GM03348 (cell line): ENCODE measurements around the gene CREB3L2.

ENCODE experiments used
- DNase-seq: peaks from one replicate; pipeline ENCODE4 v3.0.0; 2012; ENCODE audit warnings: low spot score

Gene CREB3L2

DNA sequence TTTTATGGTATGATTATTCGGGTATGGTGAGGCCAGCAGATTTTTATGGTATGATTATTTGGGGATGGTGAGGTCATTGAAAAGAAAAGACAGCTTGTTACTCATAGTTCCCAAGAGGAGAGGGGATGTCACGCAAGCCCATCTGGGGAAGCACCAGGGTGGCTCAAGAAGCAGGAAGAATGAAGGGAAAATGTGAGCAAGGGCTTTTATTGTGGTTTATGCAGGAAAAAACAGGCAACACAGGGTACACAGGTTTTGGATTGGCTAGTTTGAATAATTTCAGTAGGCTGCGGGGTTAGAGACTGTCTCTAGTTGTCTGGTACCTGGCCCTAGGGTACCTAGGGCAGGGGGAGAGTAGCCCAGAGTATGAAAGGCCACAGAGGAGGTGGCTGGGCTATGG lies 128.4 kb downstream of the CREB3L2 start:
- peak; percentile 77 for DNase-seq

DNA sequence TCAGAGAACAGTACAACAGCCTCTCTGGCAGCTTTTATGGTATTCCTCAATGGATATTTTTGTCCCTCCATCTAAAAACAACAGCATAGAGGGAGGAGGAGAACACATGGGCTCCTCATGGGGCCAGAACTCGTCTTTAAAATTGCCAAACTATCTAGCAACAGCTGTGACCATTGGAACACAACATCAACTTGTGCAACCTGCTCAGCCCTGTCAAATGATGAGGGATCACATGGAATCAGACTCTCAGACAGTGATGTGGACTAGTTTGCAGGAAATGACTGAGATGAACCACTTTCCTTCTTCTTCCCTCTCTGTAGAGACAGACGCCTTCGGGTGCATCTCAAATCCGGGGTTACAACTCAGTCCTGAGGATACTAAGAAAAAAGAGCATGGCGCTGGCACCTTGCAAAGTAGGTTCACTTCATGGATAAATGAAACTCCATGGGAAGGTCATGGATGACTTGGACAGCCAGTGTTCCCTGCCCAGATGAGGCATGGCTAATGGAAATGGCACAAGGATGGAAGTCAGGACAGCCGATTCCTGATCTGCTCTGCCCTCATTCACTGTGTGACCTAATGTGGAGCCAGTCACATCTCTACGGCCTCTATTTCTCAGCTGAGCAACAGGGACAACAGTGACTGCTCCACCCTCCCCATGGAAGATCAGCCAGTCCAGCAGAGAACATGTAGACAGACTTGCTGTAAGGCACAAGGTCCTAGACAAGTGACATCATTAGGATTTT lies 130.5 kb downstream of the CREB3L2 start:
- peak; percentile 37 for DNase-seq

DNA sequence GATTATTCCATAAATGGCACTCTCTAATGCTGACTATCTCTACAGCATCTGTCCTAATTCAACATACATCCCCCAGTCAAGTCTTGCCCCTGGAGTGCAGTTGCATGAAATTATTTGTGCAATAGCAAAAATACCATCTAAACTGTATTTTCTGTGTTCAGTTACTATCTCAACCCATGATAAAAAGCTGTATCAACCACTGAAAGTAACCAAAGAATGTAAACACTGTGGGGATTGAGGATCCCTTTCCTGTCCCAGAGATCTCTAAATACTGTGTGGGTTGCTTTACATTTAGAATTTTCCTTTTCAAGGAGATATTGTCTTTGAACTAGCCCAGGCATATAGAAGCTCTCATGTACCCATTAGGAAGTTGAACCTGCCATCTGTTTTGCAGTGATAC lies 131.2 kb downstream of the CREB3L2 start:
- DNase-seq, result no peak

DNA sequence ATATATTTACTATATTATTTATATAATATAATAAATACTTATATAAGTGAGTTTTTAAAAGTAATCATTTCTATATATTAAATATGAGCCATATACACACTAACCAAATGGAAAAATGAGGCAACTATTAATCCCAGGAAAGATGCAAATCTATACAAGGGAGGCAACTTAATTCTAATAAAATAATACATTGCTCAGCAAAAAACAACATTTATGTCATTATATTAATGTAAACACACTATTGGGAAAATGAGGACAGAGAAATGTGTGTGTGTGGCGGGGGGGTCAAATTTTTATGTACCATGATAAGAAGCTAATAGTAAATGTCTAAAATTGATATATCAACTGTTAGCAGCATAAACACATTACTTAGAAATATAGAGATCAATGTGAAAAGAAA lies 131.8 kb downstream of the CREB3L2 start:
- no peak for DNase-seq

DNA sequence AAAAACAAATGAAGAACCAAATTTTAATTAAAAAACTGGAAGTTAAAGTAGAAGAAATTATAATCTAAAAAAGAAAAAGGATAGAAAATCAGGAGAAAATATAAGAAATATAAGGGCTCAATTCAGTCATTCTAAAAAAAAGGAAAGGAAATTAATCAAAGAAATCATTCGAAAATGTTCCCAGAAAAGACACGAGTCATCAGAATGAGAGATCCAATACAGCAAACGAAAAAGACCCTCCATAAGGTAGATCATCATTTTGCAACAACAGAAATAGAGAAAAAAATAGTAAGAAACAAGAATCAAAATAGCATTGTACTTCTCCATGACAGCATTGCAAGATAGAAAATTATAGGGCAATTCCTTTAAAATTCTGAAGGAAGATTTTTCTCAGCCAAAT lies 132.6 kb downstream of the CREB3L2 start:
- DNase-seq, result no peak

DNA sequence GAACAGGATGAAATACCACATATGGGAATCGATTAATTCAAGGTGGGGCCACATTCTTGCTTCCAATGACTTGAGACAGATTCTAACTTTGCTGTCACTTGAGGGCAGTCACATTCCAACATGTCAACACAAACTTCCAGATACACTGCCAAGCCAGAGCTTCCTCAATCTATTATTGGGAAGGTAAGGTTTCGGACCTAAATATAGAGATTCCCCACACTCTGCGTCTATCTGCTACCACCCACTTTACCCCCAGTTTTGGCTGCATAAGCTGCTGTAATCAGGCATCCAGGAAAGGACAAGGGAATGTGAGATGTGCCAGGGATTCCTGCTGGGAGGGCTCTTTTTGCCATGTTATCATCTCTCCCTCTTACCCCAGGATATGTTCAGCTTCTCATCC lies 134.6 kb downstream of the CREB3L2 start:
- DNase-seq, result no peak

DNA sequence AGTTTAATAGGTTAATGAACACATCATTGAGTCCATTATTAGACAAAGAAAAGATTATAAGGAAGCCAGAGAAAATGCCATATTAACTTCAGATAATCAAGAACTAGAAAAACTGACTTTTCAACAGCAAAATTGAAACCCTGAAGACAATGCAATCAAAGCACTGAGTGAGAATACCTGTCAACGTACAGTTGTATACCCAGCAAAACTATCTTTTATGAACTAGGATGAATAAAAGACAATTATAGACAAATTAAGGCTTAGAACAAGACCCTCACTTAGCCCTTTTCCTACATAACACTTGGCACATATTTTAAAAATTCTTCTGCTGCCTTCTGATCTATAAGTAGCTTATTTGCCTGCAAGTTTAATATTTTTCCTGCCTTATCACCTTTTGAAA lies 136.1 kb downstream of the CREB3L2 start:
- no peak for DNase-seq

DNA sequence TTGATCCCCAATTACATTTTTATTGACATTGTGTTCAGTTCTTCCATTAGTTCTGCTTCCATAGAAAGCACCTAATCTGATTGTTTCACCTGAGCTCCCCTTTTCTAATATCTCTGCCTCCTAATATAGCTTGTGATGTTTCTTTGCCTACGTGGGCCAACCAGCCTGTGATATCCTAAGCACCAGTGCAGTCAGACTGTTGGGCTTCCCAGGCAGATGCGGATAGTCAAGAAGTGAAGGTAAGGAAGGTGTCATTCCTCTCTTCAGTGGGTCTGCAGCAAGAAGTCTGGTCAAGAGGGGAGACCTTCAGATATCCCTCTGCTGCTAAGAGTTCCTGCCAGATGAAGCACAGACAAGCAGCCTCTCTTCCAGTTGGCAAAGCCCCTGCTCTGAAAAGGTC lies 138.9 kb downstream of the CREB3L2 start:
- DNase-seq, result no peak

DNA sequence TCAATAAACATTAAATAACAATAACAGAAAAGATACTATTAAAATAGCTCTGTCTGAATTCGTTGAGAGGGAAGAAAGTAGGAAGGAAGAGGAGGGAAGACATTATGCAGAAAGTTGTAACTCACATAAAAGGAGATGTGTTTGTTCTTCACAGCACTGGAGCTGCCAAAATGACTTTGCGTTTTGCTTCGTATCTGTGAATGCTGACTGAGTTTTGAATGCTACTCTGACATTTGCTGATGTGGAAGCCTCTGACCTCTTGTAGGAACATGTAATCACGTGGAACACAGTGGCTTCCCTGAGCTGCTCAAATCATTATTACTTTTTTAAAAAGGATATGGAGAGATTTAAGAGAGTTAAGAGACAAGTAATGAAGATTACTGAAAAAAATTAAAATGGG lies 139.5 kb downstream of the CREB3L2 start:
- DNase-seq, result no peak

DNA sequence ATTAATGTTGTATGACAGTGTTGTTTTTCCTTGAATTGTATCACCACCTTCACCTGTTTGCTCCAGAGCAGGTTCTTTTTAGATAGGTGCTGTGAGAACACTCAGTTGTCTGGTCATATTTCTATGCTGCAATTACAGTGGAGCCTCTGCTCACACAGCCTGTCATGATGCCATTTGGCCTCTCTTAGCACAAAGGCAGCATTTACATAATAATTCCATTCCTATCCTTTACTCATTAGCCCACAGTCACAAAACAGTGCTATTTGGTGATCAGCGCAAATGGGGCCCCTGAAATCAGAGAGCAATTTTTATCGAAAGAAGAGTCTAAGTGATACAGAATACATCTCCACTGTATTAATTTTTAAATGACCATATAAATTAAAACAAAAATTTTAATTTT lies 141.3 kb downstream of the CREB3L2 start:
- DNase-seq, result no peak

DNA sequence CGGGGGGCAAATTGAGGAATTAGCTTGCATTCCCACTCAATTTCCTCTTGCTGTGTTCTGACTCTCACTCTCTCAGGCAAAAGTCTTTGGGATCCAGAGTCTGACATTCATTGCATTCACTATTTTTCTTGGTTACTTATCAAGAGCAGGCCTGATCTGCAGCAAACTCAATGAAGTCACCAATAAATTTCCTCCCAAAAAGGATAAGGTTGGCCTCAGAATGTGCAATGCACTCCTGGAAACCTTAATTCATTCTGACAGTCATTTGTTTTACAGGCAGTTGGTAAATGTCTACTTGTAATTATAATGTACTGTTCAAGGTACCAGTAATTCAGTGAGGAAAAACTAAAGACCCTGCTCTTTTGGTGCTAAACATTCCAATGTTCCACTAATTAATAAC lies 148.8 kb downstream of the CREB3L2 start:
- no peak for DNase-seq

DNA sequence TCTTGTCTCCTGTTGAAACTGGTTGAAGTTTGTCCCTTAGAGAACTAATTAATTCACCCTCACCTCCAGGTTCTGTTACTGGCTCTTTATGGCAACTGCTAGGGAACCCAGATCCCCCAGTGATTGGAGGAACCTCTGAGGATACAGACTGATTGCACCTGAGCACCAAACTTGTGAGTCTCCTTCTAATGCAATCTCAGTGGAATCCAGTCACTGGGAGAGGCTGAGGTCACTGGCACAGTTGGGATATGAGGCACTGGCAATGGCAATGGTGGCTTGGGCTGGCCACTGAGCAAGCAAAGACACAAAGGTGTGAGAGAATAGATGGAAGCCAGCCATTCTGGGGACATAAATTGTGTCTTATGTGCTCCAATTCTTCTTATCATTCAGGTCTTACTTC lies 149.8 kb downstream of the CREB3L2 start:
- DNase-seq, result no peak

DNA sequence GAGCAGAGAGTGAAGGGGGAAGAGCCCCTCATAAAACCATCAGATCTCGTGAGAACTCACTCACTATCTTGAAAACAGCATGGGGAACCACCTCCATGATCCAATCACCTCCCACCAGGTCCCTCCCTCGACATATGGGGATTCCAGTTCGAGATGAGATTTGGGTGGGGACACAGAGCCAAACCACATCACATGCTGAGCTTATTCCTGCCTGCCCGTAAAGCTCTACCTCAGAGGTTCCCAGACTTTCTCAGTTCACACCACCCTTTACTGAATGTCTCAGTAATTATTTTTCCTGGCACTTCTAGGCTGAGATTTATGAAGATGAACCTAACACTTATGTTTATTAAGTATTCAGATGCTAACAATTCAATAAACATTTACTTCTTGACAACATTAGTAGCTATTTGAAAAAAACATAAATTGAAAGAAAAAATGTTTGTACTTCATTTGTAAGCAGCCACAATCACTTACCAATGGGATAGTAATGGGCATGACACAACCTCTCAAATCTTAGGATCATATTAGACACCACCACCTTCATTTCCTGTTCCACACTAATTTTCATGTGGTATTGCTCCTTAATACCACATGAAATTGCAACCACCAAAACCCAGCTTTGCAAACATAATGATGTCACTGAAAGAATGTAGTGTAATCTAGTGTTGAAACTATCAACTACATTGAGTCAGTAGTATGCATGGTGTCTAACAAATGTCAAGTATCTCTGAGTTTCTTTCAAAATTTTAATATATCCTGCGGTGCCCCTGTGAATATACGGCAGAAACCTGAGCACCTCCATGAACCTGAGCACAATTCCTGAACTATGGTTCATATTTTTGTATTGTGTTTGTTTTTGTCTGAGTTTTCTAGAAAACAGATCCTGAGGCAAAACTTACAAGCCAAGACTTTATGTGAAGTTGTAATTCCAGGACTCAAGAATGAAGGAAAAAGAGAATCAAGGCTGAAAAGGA lies 150.6 kb downstream of the CREB3L2 start:
- DNase-seq, result peak; percentile 20

DNA sequence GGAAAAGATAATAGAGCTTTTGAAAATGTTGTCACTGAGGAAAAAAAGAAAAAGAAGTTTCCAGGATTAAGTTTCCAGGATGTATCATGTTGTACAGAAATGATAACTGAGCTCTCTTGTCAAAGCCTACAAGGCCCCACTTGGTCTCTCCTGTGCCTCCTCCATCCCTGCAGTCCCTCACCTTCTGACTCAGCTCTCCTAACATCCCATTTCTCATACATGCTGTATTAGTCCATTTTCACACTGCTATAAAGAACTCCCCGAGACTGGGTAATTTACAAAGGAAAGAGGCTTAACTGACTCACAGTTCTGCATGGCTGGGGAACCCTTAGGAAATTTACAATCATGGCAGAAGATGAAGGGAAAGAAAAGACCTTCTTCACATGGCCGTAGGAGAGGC lies 151.3 kb downstream of the CREB3L2 start:
- DNase-seq, result no peak

DNA sequence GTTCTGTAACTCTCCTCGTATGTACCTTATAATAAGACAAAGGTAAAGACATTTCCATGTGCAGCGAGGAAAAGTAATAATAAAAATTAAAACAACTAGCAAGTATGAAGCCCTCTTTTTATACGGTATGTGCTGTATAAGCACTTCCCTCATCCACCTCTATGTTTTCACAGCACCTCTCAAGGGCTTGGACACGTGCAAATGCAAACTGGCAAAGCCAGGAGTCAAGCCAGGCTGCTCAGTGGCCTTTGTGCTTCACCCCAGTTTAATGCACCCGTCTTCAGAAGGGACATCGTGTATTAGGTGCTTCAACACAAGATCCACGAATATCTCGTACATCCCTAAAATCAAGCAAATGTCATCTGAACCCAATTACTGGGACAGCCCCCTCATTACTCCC lies 153.8 kb downstream of the CREB3L2 start:
- no peak for DNase-seq

DNA sequence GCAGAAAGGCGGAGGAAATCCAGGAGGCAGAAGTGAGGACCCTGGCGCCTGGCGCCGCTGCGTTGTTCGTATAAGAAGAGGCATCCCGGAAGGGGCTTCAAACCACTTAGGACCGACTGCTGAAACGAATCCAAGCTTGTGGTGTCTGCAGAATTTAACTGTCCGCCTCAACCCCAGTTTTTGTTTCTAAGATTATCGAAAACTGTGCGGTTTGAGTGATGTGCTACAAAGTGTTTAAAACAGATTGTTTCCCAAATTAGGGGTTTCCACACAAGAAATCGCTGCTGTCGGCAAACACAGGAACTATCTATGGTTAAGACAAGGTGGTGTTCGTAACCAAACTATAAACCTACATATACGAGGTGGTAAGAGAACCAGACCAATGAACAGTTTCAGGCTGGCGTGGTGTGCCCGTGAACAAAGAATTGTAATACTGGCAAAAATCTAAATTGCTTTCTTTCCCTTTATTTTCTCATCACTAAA lies 154.3 kb downstream of the CREB3L2 start:
- peak; percentile 22 for DNase-seq

DNA sequence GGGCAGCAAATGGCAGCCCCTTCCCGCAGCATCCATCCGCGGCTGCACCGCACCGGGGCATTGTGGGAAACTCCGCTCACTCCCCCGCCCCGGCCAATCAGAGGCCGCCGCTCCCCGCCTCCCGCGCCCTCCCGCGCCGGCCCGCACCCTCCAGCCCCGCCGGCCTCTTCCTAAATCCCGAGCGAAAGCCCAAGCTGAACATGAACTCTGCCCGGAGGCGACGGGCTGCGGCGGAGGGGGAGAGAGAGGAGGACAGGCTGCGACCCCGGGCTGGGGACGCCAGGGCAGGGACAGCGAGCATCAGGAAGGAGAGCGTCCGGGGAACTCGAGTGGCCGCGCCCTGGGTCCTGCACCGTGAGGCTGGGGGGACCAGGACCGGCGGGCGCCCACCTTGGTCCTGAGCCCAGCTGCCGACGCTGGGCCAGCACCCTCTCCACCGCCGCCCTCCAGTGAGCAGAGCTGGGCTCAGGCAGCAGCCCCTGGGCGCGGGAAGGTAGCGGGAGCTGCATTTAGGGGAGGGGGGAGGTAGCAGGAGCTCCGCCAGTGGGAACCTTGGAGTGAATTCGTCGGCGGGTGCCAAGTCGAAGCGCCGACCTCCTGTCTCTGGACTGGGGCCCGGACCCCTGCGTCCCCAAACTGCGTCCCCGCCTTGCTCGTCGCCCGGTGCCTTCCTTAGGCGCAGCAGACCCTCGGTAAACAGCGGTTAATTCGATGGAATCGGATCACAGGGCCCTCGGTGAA lies 154.9 kb downstream of the CREB3L2 start, which contains the start of gene DGKI:
DGKI (minus strand) TSS at position 148 of the 741 bp plus-strand sequence.
- DNase-seq, result peak; percentile 93

DNA sequence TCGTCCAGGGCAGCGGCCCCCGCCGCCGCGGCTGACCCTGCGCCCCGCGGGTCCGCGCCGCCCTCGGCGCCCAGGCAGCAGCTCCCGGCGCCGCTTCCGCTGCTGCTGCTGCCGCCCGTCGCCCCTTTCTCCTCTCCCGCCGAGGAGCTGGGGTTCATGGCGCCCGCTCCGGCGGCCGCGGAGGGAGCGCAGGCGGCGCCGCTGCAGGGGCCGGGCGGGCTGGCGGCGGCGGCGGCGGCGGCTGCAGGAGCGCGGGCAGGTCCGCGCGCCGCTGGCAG lies 155.4 kb downstream of the CREB3L2 start:
- DNase-seq, result no peak

DNA sequence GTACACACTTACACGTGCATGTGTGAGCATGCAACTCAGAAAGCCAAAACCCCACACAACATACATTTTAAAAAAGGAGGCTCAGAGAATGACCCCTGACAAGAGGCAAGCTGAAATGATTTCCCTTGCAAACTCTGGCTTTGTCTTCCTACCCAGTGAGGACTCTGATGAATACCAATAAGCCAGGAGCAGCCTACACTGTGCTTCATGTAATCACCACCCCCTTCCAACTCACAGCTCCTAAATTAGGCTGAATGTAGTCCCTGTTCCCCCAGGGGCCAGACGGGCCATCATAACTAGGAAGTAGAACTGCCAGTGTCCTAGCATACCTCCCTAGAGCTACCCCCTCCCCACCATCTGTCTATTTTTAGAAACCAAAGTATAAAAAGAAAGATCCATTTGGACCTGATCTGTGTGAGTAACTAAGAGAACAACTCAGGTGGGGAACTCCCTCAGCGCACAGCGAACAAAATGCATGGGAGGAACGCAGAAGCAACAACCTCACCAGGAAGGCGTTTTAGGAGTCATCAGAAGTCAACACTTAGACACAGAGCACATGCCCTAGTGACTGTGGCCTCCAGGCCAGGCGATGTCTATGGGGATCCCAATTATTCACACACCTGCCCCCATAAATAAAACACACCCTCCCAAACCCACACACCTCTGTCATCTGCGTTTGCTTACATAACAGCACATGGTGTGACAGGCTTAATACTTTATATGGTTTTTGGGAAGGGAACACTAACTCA lies 157.0 kb downstream of the CREB3L2 start:
- DNase-seq, result no peak

DNA sequence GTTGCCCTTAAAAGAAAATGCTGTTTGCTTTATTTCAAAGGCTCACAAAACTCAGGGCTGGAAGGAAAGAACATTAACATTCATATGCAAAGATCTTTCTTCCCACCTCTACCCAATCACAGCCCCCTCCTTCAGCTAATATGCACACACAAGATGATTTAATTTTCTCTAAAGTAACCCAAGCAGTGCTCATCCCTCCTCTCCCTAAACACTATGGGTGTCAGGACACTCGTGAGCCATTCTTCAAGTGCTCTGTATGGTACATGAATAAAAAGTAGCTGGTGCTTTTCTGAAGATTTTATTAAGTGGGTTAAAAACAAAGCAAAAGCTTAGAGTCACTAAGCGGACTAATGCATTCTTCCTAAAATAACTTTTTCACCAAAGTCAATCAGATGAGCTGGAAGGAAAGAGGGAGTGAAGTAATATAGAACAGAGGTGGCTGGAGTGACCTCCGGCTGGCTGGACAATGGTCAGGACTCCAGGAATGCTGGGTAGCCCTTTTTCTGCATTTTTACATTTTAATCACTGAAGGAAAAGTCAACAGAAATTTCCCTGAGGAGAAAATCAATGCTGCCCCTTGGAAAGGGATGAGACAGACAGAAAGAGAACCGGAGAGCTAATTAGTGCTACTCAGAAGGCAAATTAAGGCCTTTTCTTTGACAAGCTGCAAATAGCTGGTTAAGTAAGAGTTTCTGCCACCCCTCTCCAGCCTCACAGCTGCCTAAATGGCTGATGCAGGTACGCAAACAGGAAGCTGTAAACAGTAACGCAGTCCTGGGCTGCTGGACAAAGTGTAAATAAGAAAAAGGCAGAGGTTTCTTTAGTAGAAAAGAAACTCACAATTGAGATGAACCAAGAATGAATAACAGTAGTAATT lies 161.7 kb downstream of the CREB3L2 start:
- DNase-seq, result no peak
